HEK293 (cell line): ENCODE results near the gene ATF1.

Source experiments
- ZFP3 ChIP-seq: fragments of 450-650 bp; formaldehyde crosslinking; IDR thresholded peaks from 2 replicates; pipeline ENCODE4 v1.5.1; 2016; ENCODE audit warnings: low read depth, missing biosample characterization, missing genetic modification characterization
- TF ChIP-seq, protein P1 (sequence below): fragments of 450-650 bp; formaldehyde crosslinking; IDR thresholded peaks from 2 replicates; pipeline ENCODE4 v1.5.1; 2016; ENCODE audit warnings: missing biosample characterization, missing genetic modification characterization
- TF ChIP-seq, protein P2 (sequence below): sonication (generic); formaldehyde crosslinking; IDR thresholded peaks from 2 replicates; pipeline ENCODE4 v1.8.1; 2022; ENCODE audit warnings: mild to moderate bottlenecking, moderate library complexity, missing genetic modification reagents

DNA sequence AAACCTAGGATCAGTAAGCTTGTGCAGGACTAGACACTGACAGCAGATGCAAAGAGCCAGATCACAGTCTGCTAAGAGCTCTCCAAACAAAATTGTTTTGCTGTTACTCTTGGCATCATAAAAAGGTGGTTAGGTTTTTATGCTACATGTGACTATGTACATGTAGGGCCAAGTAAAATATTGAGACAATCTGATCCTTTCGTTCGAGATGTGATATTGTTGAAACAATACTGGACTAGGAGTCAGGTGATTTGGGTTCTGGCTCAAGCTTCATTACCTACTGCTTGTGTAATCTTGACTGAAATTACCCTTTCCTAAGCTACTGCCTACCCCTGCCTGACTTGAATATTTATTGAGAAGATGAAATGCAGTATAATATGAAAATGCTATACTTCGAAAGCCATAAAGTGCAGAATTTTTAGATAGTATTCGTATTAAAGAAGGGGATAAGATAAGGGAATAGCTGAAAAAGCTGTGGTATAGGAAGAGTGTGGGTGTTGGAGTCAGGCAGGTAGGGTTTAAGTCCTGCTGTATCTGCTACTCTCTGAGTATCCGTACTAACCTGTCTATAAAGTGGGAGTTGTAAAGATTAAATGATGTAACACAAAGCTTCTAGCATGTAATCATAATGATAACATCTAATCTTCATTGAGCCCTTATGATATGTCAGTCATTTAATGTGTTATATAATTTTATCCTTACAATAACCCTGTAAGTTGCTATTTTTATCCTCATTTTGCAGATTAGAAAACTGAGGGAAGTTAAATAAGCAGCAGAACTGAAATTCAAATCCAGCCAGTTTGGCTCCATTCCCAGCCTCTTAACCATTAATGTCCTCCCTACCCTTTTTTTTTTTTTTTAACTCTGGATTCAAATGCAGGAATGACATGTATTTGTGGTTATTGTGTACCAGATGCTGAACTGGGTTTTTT, 38.6 kb upstream of the ATF1 start:
- TF ChIP-seq ZFP3 (tag by site-specific recombination), result no peak
- TF ChIP-seq, protein P1, sequence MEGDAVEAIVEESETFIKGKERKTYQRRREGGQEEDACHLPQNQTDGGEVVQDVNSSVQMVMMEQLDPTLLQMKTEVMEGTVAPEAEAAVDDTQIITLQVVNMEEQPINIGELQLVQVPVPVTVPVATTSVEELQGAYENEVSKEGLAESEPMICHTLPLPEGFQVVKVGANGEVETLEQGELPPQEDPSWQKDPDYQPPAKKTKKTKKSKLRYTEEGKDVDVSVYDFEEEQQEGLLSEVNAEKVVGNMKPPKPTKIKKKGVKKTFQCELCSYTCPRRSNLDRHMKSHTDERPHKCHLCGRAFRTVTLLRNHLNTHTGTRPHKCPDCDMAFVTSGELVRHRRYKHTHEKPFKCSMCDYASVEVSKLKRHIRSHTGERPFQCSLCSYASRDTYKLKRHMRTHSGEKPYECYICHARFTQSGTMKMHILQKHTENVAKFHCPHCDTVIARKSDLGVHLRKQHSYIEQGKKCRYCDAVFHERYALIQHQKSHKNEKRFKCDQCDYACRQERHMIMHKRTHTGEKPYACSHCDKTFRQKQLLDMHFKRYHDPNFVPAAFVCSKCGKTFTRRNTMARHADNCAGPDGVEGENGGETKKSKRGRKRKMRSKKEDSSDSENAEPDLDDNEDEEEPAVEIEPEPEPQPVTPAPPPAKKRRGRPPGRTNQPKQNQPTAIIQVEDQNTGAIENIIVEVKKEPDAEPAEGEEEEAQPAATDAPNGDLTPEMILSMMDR (tag by site-specific recombination), result no peak
- TF ChIP-seq, protein P2, sequence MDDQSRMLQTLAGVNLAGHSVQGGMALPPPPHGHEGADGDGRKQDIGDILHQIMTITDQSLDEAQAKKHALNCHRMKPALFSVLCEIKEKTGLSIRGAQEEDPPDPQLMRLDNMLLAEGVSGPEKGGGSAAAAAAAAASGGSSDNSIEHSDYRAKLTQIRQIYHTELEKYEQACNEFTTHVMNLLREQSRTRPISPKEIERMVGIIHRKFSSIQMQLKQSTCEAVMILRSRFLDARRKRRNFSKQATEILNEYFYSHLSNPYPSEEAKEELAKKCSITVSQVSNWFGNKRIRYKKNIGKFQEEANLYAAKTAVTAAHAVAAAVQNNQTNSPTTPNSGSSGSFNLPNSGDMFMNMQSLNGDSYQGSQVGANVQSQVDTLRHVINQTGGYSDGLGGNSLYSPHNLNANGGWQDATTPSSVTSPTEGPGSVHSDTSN, result no peak
